MM.1S (cell line): ENCODE results near the gene FIBIN.

Source experiments
- CTCF ChIP-seq: fragments of 300-600 bp; sonication (generic); IDR thresholded peaks from 2 replicates; pipeline ENCODE4 v1.5.1; 2016; ENCODE audit warnings: antibody characterized with exemption, low read length, mixed read lengths
- EZH2 ChIP-seq: fragments of 300-600 bp; sonication (generic); optimal IDR thresholded peaks from 2 replicates; pipeline ENCODE3; 2017; ENCODE audit warnings: low read depth, mild to moderate bottlenecking, antibody characterized with exemption, low read length, mixed read lengths

GRCh38 chr11:26964339-26964738 is 29.6 kb upstream of the FIBIN start:
- TF ChIP-seq CTCF (no peak), EZH2 (no peak)
